Subcutaneous adipose tissue (tissue), 4 donors: ENCODE results near the gene CLEC2A. TPM values are rescaled to one million over a fixed set of nuclear protein-coding genes. Genes with fewer than 3 reads are reported as not detected.

Experiments used
- CTCF ChIP-seq: fragments of 450-650 bp; IDR thresholded peaks from one replicate; pipeline ENCODE4 v1.5.1; 2016; ENCODE audit warnings: low read depth, mild to moderate bottlenecking, control low read depth, antibody characterized with exemption, moderate library complexity
- total RNA-seq, 4 donors: library from RNA; depleted of rRNA; stranded (reverse); fragments of >200 nt; gene quantifications; one replicate each; pipeline ENCODE4 v1.1.0, GENCODE V29; 2016

The CLEC2A gene
- total RNA-seq, 4 donors from 2014 or later, result not detected

GRCh38 chr12:9931245-9931644, 925 bp downstream of the CLEC2A start:
- no peak for TF ChIP-seq CTCF

- TF ChIP-seq CTCF, result no peak
Observed at GRCh38 chr12:9928607-9929006, 3.6 kb downstream of the CLEC2A start.

GRCh38 chr12:9926876-9927275, 5.3 kb downstream of the CLEC2A start:
- TF ChIP-seq CTCF, result no peak

GRCh38 chr12:9925705-9926393, 6.3 kb downstream of the CLEC2A start:
- no peak for TF ChIP-seq CTCF

GRCh38 chr12:9922429-9922828, 9.7 kb downstream of the CLEC2A start:
- TF ChIP-seq CTCF, result no peak

- TF ChIP-seq CTCF, result no peak
Observed at GRCh38 chr12:9920451-9920850, 11.7 kb downstream of the CLEC2A start.

- no peak for TF ChIP-seq CTCF
Observed at GRCh38 chr12:9919443-9919842, 12.7 kb downstream of the CLEC2A start.
